Measurements from ENCODE around the gene SUGCT.

Gene SUGCT

GRCh38 chr7:40799493-40800403 is 664.9 kb downstream of the SUGCT start:
- no peaks in the 10 kb centered on the region for H3K4me1 ChIP-seq (ENCODE audit: insufficient read depth, low read length, poor library complexity, severe bottlenecking)
- TF ChIP-seq CTCF (conservative IDR thresholded peaks at IDR 0.05; ENCODE audit: low read length) (no peak), EZH2phosphoT487 (IDR thresholded peaks at IDR 0.05; ENCODE audit: borderline replicate concordance) (no peak)
- no peaks in the 10 kb centered on the region for H3K27me3 ChIP-seq (ENCODE audit: insufficient read depth, low read length, poor library complexity, severe bottlenecking)
- H2AFZ ChIP-seq (ENCODE audit: low read length): no peak overlapping the region
- no peak overlapping the region for H3K4me3 ChIP-seq (ENCODE audit: low read length, poor library complexity, severe bottlenecking)
- H3K9me3 ChIP-seq (ENCODE audit: insufficient read depth, low read depth, low read length): no peaks in the 10 kb centered on the region
- no peaks in the 10 kb centered on the region for H4K20me1 ChIP-seq (ENCODE audit: insufficient read depth, low read length, poor library complexity, severe bottlenecking)
- H3K36me3 ChIP-seq (ENCODE audit: insufficient read depth, low read length): no peaks in the 10 kb centered on the region
- no peaks in the 10 kb centered on the region for H3F3A ChIP-seq (ENCODE audit: low read depth)
- no peak overlapping the region for H3K4me2 ChIP-seq (ENCODE audit: low read depth, low read length, poor library complexity, severe bottlenecking)
- H3K9ac ChIP-seq (ENCODE audit: low read depth, low read length, poor library complexity, severe bottlenecking): no peak overlapping the region
- no peaks in the 10 kb centered on the region for H3K9me2 ChIP-seq (replicated peaks; ENCODE audit: low read depth, low read length)
- no peaks in the 10 kb centered on the region for H3K79me2 ChIP-seq (ENCODE audit: insufficient read depth, low read length)

- no peak for TF ChIP-seq EZH2phosphoT487 (IDR thresholded peaks at IDR 0.05; ENCODE audit: borderline replicate concordance)
- no peak for TF ChIP-seq CTCF (conservative IDR thresholded peaks at IDR 0.05; ENCODE audit: low read length)
- H3K27me3 ChIP-seq (ENCODE audit: insufficient read depth, low read length, poor library complexity, severe bottlenecking): no peaks in the 10 kb centered on the region
- H3K9ac ChIP-seq (ENCODE audit: low read depth, low read length, poor library complexity, severe bottlenecking): no peak overlapping the region
- no peaks in the 10 kb centered on the region for H4K20me1 ChIP-seq (ENCODE audit: insufficient read depth, low read length, poor library complexity, severe bottlenecking)
- no peaks in the 10 kb centered on the region for H3K9me3 ChIP-seq (ENCODE audit: insufficient read depth, low read depth, low read length)
- no peak overlapping the region for H3K4me2 ChIP-seq (ENCODE audit: low read depth, low read length, poor library complexity, severe bottlenecking)
- H3F3A ChIP-seq (ENCODE audit: low read depth): no peaks in the 10 kb centered on the region
- no peaks in the 10 kb centered on the region for H3K4me1 ChIP-seq (ENCODE audit: insufficient read depth, low read length, poor library complexity, severe bottlenecking)
- H3K9me2 ChIP-seq (replicated peaks; ENCODE audit: low read depth, low read length): no peaks in the 10 kb centered on the region
- no peaks in the 10 kb centered on the region for H3K79me2 ChIP-seq (ENCODE audit: insufficient read depth, low read length)
- H3K4me3 ChIP-seq (ENCODE audit: low read length, poor library complexity, severe bottlenecking): no peak overlapping the region
- no peaks in the 10 kb centered on the region for H3K36me3 ChIP-seq (ENCODE audit: insufficient read depth, low read length)
- H2AFZ ChIP-seq (ENCODE audit: low read length): no peak overlapping the region
These were observed 666.0 kb downstream of the SUGCT start for GRCh38 chr7:40800771-40801170.

- Histone ChIP-seq H3K9me2 (replicated peaks; ENCODE audit: low read depth, low read length) (no peaks in the 10 kb centered on the region), H3K9me3 (ENCODE audit: insufficient read depth, low read depth, low read length) (no peaks in the 10 kb centered on the region), H3F3A (ENCODE audit: low read depth) (no peaks in the 10 kb centered on the region), H3K79me2 (ENCODE audit: insufficient read depth, low read length) (no peaks in the 10 kb centered on the region), H3K4me3 (ENCODE audit: low read length, poor library complexity, severe bottlenecking) (no peak overlapping the region), H3K4me2 (ENCODE audit: low read depth, low read length, poor library complexity, severe bottlenecking) (no peak overlapping the region), H3K4me1 (ENCODE audit: insufficient read depth, low read length, poor library complexity, severe bottlenecking) (no peaks in the 10 kb centered on the region), H3K27me3 (ENCODE audit: insufficient read depth, low read length, poor library complexity, severe bottlenecking) (no peaks in the 10 kb centered on the region), H3K9ac (ENCODE audit: low read depth, low read length, poor library complexity, severe bottlenecking) (no peak overlapping the region), H4K20me1 (ENCODE audit: insufficient read depth, low read length, poor library complexity, severe bottlenecking) (no peaks in the 10 kb centered on the region), H3K36me3 (ENCODE audit: insufficient read depth, low read length) (no peaks in the 10 kb centered on the region), H2AFZ (ENCODE audit: low read length) (no peak overlapping the region)
- TF ChIP-seq CTCF (conservative IDR thresholded peaks at IDR 0.05; ENCODE audit: low read length) (no peak), EZH2phosphoT487 (IDR thresholded peaks at IDR 0.05; ENCODE audit: borderline replicate concordance) (no peak)
These were observed 667.7 kb downstream of the SUGCT start for GRCh38 chr7:40802497-40802896.
